HG02943 (cell line): ENCODE data around the gene SMIM33.
"Not testable (repeated sequence)": the region's sequence is repeated elsewhere in the genome, so short reads cannot be mapped to it uniquely, and the experiment has no call there.

Experiments used
- ATAC-seq: cut with Tn5 transposase; IDR thresholded peaks from one replicate; pipeline ENCODE4 v1.9.1; 2021; ENCODE audit warnings: mild to moderate bottlenecking, low read depth, moderate library complexity; ENCODE audit not compliant: unreplicated experiment

The SMIM33 gene

DNA sequence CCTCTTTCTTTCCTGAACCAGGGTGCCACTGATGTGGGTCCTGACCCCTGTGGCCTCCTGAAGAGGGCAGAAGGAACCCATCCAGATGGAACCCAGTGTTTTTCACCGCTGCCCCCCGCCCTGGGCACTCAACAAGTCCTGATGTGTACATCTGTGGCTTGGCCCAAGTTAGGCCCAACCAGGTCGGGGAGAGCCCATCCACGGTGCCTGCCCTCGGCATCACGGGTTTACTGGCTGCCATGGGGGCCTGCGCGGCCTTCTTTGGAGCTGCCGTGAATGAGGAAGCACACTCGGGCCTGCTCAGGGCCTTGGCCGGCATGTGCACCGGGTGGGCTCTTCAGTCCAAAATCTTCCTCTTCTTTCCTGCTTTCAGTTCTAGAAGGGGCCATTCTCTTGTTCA lies 14.0 kb upstream of the SMIM33 start:
- no peak for ATAC-seq

DNA sequence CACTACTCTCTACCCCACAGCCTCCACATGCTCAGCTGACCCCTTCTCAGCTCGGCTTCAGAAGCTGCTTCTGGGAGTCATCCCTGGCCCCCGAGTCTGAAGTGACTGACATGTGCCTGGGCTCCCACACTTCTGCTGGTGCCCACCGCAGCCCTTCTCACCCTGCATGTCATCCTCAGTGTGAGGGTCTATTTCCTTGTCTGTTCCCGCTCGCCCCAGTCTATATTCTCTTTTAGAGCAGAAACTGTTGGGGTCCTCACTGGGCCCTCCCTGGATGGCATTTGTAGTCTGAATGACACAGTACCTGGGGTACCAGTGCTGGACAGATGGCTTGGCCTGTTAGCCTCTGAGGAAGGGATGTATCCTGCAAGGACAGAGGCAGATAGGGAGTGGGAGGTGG lies 13.6 kb upstream of the SMIM33 start:
- no peak for ATAC-seq

- no peak for ATAC-seq
Measured at GRCh38 chr5:139457653-139458306, 13.0 kb upstream of the SMIM33 start.

GRCh38 chr5:139458580-139459407 lies 12.0 kb upstream of the SMIM33 start:
- ATAC-seq, result peak; percentile 62

DNA sequence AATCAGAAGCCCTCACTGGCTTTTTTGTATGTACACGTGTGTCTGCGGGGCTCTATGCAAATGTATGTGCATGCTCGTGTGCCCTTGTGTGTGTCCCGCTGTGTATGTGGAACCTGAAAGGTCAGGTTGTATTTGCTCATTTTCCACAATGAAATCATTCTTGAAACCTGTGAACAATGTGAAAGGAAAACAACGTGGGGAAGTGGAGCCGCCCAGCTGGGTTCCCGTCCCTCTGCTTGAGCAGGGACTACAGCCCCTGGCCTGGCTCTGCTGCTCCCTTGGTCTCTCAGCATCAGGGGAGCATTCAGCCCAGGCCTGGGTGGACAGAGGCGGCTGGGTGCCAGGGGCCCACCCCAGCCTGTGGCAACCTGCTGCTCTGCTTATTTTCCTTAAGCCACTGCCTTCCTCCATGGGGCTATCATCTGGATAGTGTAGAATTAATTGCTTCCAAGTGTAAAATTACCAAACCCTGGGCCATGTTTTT lies 11.3 kb upstream of the SMIM33 start:
- peak; percentile 20 for ATAC-seq

DNA sequence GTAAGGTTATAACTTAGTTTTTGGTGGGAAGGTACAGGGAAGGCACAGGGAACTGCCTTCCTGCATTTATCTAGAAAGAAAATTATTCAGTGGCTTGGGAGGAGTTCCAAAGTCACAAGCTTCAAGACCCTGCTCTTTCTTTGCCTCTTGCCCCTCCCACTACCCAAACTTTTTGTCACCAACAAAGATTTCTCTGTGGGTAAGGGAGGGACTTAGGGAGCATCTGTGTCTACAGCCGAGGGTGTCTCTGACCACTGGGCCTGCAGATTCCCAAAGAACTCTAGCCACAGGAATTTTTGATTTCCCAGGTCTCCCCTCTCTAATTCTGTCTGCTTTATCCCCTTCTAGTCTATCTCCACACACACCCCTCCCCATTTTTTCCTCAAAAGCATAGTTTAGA lies 10.3 kb upstream of the SMIM33 start:
- ATAC-seq, result no peak

DNA sequence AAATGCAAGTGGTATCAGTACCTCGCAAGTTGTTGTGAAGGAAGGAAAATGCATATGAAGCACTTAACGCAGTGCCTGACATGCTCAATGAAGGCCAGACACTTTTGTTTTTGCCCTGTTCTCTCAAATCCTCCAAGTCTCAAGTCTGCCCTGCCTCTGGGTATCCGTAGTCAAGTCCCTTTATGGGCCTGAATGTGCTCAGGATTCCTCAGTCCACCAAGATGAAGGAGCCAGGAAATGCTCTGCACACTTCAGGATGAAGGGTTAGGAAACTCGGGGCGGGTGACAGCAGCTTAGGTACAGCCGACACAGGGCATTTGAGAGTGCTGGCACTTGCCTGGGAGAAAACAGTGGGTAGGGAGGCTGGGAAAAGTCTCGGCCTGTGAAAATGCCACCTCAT lies 9.6 kb upstream of the SMIM33 start:
- no peak for ATAC-seq

GRCh38 chr5:139461698-139462097 lies 9.1 kb upstream of the SMIM33 start:
- ATAC-seq, result no peak

DNA sequence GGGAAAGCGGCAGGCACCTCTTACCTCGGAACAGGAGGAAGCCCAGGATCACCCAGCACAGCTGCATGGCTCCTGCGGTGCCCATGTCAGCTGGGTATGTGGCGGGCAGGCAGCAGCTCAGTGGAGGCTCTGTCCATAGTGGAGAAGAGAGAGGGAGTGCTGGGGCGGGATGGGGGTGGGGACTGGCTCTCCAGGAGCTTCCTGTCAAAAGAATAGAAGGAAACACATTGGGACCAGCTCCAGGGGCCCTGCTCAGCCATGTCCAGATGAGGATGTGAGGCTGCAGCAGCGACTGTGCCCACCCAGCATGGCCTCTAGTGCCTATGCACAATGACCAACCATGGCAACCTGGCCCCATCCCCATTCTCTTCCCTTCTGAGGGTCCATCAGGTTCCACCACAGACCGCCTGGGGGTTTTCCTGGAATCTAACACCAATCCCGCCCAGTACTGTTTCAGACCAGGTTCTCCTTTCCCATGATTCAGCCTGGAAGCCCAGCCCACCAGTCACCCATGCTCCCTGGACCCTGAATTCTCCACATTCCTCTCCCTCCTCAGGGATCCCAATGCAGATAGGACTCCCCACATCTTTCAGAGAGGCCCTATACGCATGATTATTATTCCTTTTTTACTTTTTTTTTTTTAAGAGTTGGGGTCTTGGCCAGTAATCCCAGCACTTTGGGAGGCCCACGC lies 8.1 kb upstream of the SMIM33 start, which contains the start of gene ECSCR:
Gene ECSCR, minus strand, starts transcription at position 158 of the 691 bp plus-strand sequence. Its CDS starts 73 bp downstream, at position 85.
- ATAC-seq, result no peak

DNA sequence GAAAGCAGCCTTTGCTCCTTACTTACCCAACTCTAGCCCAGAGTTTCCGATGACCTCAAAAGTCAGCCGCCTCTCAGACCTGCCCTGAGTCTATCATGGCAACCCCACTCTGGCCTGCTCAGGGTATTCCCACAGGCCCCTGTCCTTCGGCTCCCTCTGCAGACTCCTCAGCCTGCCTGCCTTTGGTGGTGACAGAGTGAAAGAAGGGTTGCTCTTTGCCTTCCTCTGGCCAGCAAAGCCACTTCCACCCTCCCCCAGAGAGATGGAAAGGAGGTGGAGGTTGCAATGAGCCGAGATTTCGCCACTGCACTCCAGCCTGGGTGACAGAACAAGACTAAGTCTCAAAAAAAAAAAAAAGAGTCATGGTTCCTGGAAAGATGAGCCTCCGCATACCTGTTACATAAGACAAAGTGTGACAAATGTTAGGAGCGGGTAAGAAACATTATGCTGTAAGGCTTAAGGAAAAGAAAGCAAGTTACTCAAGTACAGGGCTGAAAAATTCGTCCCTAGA lies 2.3 kb upstream of the SMIM33 start:
- ATAC-seq, result no peak

DNA sequence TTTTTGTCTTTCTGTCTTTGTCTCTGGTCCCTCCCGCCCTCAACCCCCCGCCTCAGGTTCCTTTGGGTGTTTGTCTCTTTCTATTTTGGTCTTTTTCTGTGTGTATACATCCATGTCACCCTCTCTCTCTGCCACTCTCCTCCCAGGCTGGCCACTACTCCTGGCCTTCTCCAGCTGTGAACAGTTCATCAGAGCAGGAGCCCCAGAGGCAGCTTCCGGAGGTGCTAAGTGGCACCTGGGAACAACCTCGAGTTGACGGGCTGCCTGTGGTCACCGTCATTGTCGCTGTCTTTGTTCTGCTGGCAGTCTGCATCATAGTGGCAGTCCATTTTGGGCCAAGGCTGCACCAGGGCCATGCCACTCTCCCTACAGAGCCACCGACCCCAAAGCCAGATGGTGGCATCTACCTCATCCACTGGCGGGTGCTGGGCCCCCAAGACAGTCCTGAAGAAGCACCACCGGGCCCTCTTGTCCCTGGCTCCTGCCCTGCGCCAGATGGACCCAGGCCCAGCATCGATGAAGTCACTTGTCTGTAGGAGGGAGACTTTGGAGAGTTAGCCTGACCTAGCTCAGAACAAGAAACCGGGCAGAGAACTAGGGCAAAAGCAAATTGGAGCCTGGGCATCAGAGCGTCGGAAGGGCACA lies 1.7 kb downstream of the SMIM33 start:
- no peak for ATAC-seq

DNA sequence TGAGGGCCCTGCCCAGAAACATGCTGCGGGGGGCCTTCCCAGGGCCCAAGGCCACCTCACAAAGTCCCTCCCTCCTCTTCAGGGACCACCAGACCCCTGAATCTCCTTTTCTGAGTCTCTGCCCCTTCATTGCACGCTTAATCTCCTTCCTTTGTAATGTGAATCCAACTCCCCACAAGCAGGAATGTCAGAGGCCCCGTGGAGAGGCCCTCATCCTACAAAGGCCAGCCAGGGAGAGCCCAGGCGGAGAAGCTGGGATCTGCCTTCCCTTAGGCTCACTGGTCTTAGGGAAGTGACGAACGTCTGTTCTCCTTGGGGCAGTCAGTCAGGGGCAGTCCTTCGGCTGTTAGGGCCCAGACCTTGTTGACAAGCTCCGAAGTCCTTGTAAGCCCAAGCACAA lies 2.3 kb downstream of the SMIM33 start:
- ATAC-seq, result no peak

GRCh38 chr5:139473565-139473964 lies 2.8 kb downstream of the SMIM33 start:
- ATAC-seq, result no peak

GRCh38 chr5:139474890-139475791 lies 4.3 kb downstream of the SMIM33 start:
- ATAC-seq, result no peak

DNA sequence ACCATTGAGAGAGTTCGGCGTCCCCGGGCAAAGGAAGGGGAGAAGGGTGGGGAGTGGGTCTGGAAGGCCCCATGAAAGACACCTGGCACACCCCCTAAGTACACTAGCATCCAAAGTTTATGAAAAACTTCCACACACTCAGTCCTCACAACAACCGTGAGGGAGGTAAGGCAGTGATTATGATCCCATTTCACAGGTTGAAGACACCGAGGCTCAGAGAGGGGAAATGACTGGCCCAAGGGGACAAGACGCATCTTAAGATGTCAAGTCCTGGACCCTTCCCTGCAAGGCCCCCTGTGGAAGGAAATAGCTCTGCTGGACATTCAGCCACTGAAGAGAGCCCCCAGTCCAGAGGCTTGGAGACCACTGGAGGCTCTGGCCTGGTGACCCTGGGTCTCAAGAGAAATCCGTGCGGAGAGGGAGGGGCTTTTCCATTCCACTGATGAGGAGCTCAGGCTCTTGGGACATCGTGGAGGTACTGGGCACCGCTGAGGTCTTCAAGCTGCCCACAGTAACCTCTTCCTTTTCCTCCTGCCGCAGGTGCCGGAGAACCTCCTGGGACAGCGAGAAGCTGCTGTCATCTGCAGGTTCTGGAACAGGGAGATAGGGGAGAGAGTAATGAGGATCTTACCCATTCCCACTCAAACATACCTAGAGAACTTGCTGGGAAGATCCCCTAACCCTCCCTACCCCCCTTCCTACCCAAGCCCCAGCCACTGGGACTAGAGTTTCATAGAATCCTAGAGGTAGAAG lies 5.2 kb downstream of the SMIM33 start:
- no peak for ATAC-seq

- ATAC-seq, result not testable (repeated sequence)
Measured at GRCh38 chr5:139478657-139479423, 8.0 kb downstream of the SMIM33 start.

DNA sequence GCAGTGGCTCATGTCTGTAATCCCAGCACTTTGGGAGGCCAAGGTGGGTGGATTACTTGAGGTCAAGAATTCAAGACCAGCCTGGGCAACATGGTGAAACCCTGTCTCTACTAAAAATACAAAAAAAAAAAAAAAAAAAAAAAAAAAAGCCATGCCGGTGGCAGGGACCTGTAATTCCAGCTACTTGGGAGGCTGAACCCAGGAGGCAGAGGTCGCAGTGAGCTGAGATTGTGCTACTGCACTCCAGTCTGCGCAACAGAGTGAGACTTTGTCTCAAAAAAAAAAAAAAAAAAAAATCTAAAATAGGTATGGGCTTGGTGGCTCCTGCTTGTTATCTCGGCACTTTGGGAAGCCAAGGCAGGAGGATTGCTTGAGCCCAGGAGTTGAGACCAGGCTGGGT lies 8.9 kb downstream of the SMIM33 start:
- ATAC-seq, result not testable (repeated sequence)

GRCh38 chr5:139481122-139481533 lies 10.3 kb downstream of the SMIM33 start:
- ATAC-seq, result no peak
